ENCODE data around the gene C19orf67.
A peak's percentile ranks its signal among the peaks of the same experiment; 100 is the strongest.

The C19orf67 gene

GRCh38 chr19:14081797-14082674, 3.5 kb downstream of the C19orf67 start:
- no peak for DNase-seq

GRCh38 chr19:14080887-14081796, 4.4 kb downstream of the C19orf67 start:
- peak; percentile 99 for DNase-seq

- DNase-seq = no peak
Observed at GRCh38 chr19:14078411-14078810, 7.2 kb downstream of the C19orf67 start.

- DNase-seq = no peak
Observed at GRCh38 chr19:14073925-14074838, 11.4 kb downstream of the C19orf67 start.

- peak; percentile 63 for DNase-seq
Observed at GRCh38 chr19:14073261-14073924, 12.2 kb downstream of the C19orf67 start.

- no peak for DNase-seq
Observed at GRCh38 chr19:14072535-14073260, 12.9 kb downstream of the C19orf67 start, which contains the start of gene MISP3. TSS of gene MISP3 (plus strand) at chr19:14072786. CDS start at chr19:14073310, 524 bp downstream.

GRCh38 chr19:14070268-14071050, 15.1 kb downstream of the C19orf67 start:
- no peak for DNase-seq

- no peak for DNase-seq
Observed at GRCh38 chr19:14066134-14066533, 19.4 kb downstream of the C19orf67 start.

GRCh38 chr19:14063105-14063504, 22.5 kb downstream of the C19orf67 start:
- DNase-seq = no peak

GRCh38 chr19:14062558-14062855, 23.1 kb downstream of the C19orf67 start:
- no peak for DNase-seq

- DNase-seq = no peak
Observed at GRCh38 chr19:14061751-14062557, 23.6 kb downstream of the C19orf67 start, which contains the start of gene PALM3. TSS of gene PALM3 (minus strand) at chr19:14062076. CDS start at chr19:14061980, 96 bp downstream.

GRCh38 chr19:14061081-14061749, 24.4 kb downstream of the C19orf67 start:
- no peak for DNase-seq

- DNase-seq = no peak
Observed at GRCh38 chr19:14059652-14060155, 25.9 kb downstream of the C19orf67 start.

- DNase-seq = peak; percentile 43
Observed at GRCh38 chr19:14059093-14059480, 26.5 kb downstream of the C19orf67 start.

GRCh38 chr19:14058182-14059092, 27.1 kb downstream of the C19orf67 start:
- DNase-seq = no peak

- no peak for DNase-seq
Observed at GRCh38 chr19:14056741-14057356, 28.7 kb downstream of the C19orf67 start.

GRCh38 chr19:14056069-14056666, 29.4 kb downstream of the C19orf67 start:
- DNase-seq = no peak
